Erythroblast (primary cell): Measurements from ENCODE around the gene GSTT4.

Experiments used
- GATA1 ChIP-seq: IDR thresholded peaks from 2 replicates; pipeline ENCODE4 v1.6.1; 2011; ENCODE audit warnings: low read depth, mild to moderate bottlenecking, control low read depth, low read length, moderate library complexity
- POLR2A ChIP-seq: IDR thresholded peaks from 2 replicates; pipeline ENCODE4 v1.6.1; 2011; ENCODE audit warnings: mild to moderate bottlenecking, low read length

GRCh38 chr22:24006914-24007214 lies 1.6 kb upstream of the GSTT4 start:
- no peak for TF ChIP-seq POLR2A
- TF ChIP-seq GATA1, result no peak
